Activated CD8-positive, alpha-beta memory T cell treated with anti-CD3 and anti-CD28 coated beads, Interleukin-2, amount 10 ng/mL, durations not matched to agents 7 days and 5 days (primary cell): ENCODE measurements around the gene UTP3. TPM values are rescaled to one million over a fixed set of nuclear protein-coding genes. Genes with fewer than 3 reads are reported as not detected.
A peak's percentile ranks its signal among the peaks of the same experiment; 100 is the strongest.
"Not testable (repeated sequence)": the region's sequence is repeated elsewhere in the genome, so short reads cannot be mapped to it uniquely, and the experiment has no call there.

Experiments used
- ATAC-seq: fragments of 150-1000 bp; cut with Tn5 transposase; one replicate; pipeline ENCODE4 v1.10.0; 2021; ENCODE audit warnings: moderate library complexity
- CTCF ChIA-PET: fragments of 350-600 bp; sonication (Branson Sonifier 250); formaldehyde crosslinking; loops from one replicate; lab custom pipeline; 2021; ENCODE audit warnings: antibody characterized with exemption; lab: Charles Lee
- DNase-seq: peaks from one replicate; pipeline ENCODE4 v3.0.0-alpha.2; 2020
- H3K27ac Mint-ChIP-seq: one replicate; pipeline ENCODE4 v1.8.0; 2021; ENCODE audit warnings: mild to moderate bottlenecking, mixed read lengths
- H3K27me3 Mint-ChIP-seq: one replicate; pipeline ENCODE4 v1.8.0; 2021; ENCODE audit warnings: mixed read lengths
- H3K36me3 Mint-ChIP-seq: one replicate; pipeline ENCODE4 v1.8.0; 2021; ENCODE audit warnings: mild to moderate bottlenecking, mixed read lengths
- H3K4me1 Mint-ChIP-seq: one replicate; pipeline ENCODE4 v1.8.0; 2021; ENCODE audit warnings: mixed read lengths
- H3K4me3 Mint-ChIP-seq: one replicate; pipeline ENCODE4 v1.8.0; 2021; ENCODE audit warnings: mild to moderate bottlenecking, moderate library complexity, mixed read lengths
- H3K9me3 Mint-ChIP-seq: one replicate; pipeline ENCODE4 v1.8.0; 2022; ENCODE audit warnings: low read depth, mixed read lengths
- total RNA-seq, 2 experiments: library from RNA; stranded (reverse); gene quantifications; one replicate each; pipeline ENCODE4 v1.2.3, GENCODE V29; 2021

UTP3 gene
- total RNA-seq, 2 experiments from 2014 or later = 28.0 to 33.6 TPM

DNA sequence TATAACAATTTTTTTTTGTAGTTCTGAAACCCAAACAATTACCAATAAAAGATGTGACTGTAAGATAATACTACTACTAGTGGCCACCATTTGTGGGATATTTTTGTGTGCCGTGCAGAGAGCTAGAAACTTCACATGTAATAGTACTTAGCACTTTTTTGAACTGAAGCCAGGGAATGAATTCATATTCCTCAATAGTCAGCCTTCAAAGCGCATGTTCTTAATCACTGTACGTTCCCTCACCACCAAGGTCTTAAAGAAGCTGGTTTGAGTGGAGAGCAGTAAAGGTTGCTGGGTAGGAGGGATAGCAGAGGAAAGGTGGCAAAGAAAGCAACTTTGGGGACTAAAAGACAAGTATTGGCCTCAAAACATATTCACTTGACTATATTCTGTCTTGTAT is 23.8 kb downstream of the UTP3 start:
- DNase-seq = no peak
- Mint-ChIP-seq H3K27ac (no peak overlapping the region), H3K4me3 (no peak overlapping the region), H3K27me3 (no peaks in the 10 kb centered on the region), H3K36me3 (no peaks in the 10 kb centered on the region), H3K4me1 (peaks cover 32% of the 10 kb centered on the region), H3K9me3 (no peaks in the 10 kb centered on the region)
- CTCF ChIA-PET = interaction anchor here (1.9 kb wide), 1 partner anchor 22 kb away, joined by 5 read pairs; no protein-coding TSS in a partner anchor
- ATAC-seq = no peak

DNA sequence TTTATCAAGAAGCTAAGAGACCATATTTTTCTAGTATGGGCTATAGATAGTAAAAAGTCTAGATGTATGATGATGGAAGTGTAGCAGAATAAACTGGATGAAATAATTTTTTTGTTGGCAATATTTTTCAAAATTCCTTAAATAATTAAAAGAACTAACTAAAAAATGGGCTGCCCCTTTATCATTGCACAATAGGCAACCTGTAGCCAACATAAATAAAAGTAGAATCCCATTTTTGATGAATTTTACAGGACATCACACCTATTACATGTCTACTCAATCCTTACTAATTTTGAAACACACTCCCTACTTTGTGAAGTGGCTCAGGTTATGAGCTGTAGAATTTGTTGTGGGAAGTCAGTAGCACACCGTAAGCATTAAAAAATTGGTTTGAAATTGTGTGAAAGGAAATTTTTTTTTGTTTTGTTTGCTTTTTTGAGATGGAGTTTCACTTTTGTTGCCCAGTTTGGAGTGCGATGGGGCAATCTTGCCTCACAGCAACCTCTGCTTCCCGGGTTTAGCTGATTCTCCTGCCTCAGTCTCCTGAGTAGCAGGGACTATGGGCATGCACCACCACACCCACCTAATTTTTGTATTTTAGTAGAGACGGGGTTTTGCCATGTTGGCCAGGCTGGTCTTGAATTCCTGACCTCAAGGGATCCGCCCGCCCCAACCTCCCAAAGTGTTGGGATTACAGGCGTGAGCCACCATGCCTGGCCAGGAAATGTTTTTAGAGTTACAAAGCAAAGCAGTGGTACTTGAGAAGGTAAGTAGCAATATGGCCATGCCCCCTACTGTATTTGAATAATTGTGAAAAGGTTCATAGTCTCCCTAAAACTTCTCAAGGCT is 24.5 kb downstream of the UTP3 start:
- CTCF ChIA-PET = interaction anchor here (1.9 kb wide), 1 partner anchor 22 kb away, joined by 5 read pairs; no protein-coding TSS in a partner anchor
- H3K4me1 Mint-ChIP-seq = peaks cover 32% of the 10 kb centered on the region
- H3K36me3 Mint-ChIP-seq = no peaks in the 10 kb centered on the region
- no peaks in the 10 kb centered on the region for H3K9me3 Mint-ChIP-seq
- H3K27ac Mint-ChIP-seq = no peak overlapping the region
- no peaks in the 10 kb centered on the region for H3K27me3 Mint-ChIP-seq
- ATAC-seq (no peak), DNase-seq (no peak)
- H3K4me3 Mint-ChIP-seq = no peak overlapping the region

DNA sequence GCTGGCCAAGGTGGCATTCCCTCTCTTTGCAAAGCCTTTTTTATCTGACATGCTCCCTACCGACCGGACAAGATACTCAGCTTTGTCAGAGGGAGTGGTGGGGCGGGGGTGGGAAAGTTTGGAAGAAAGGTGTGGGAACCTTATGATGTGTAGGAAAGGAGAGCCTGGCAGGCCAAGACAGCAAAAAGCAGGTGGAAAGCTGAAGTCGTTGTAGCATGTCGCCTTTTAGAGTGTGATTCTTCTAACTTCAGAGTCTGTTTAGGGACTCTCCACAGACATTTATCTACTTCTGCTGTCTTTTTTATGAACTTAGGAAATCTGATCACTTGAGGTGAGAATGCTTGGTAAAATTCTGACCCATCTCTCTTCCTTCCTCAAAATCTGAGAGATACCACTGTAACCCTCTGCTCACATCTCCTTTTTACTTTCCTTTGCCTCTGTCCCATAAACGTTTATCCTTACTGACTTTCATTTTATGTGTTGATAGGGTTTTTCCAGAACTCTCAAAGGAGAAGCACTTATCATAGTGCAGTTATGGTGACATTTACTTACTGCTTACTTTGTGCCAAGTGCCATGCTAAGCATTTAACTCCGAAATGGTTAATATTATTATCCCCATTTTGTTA is 25.2 kb downstream of the UTP3 start:
- H3K27ac Mint-ChIP-seq = no peak overlapping the region
- H3K4me1 Mint-ChIP-seq = peaks cover 32% of the 10 kb centered on the region
- DNase-seq (no peak), ATAC-seq (no peak)
- CTCF ChIA-PET = interaction anchor here (1.9 kb wide), 1 partner anchor 21 kb away, joined by 5 read pairs; no protein-coding TSS in a partner anchor
- H3K9me3 Mint-ChIP-seq = no peaks in the 10 kb centered on the region
- H3K36me3 Mint-ChIP-seq = no peaks in the 10 kb centered on the region
- no peaks in the 10 kb centered on the region for H3K27me3 Mint-ChIP-seq
- H3K4me3 Mint-ChIP-seq = no peak overlapping the region

DNA sequence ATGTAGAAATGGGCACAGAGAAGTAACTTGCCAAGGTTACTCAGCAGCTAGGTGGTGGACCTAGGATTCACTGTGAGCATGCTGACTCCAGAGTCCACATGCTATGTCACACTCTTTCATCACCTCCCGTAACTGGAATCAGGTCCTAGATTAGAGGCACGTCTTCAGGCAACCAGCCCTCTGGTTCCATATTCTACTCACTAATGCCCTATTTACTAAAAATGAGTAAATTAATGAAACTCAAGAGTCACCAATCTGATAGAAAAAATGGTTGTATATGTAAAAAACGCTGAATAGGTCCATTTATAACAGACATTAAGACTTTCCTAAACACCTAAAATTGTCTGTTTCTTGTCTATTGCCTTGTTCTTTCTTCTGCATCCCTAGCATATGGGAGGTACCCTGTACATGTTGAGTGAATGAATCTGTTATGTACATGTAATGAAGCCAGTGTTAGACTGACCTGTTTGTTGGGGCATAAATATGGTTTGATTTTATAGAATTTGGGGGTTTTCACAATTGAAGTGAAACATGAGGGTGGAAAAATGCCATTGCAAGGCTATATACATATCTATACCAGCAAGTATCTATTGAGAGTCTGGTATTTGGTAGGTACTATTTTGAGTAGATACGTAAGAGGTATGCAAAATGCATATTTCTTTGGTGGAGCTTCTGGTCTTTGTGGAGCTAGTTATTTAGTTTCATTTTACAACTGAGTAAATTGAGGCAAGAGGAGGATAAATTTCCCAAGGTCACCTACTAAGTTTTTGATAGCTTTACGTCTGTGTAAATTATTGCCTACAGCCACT is 26.0 kb downstream of the UTP3 start:
- no peak overlapping the region for H3K4me3 Mint-ChIP-seq
- CTCF ChIA-PET = interaction anchor here (1.8 kb wide), 1 partner anchor 8 kb away, joined by 5 read pairs; no protein-coding TSS in a partner anchor
- H3K9me3 Mint-ChIP-seq = no peaks in the 10 kb centered on the region
- H3K27ac Mint-ChIP-seq = no peak overlapping the region
- no peak for DNase-seq
- no peaks in the 10 kb centered on the region for H3K36me3 Mint-ChIP-seq
- no peaks in the 10 kb centered on the region for H3K27me3 Mint-ChIP-seq
- ATAC-seq = no peak
- peaks cover 32% of the 10 kb centered on the region for H3K4me1 Mint-ChIP-seq

DNA sequence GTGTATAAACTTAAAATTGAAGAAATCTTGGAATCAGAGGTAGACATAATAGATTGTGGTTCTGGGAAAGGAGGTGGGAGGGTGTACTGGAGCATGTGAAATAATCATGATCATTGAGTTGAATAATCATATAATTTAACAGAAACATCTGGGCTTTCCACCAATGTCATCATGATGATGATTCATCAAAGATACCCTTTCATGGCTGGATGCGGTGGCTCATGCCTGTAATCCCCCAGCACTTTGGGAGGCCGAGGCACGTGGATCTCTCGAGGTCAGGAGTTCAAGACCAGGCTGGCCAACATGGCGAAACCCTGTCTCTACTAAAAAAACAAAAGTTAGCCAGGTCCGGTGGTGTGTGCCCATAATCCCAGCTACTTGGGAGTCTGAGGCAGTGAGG is 26.8 kb downstream of the UTP3 start:
- Mint-ChIP-seq H3K27ac (no peak overlapping the region), H3K27me3 (no peaks in the 10 kb centered on the region), H3K4me3 (no peak overlapping the region), H3K4me1 (peaks cover 31% of the 10 kb centered on the region), H3K9me3 (no peaks in the 10 kb centered on the region), H3K36me3 (no peaks in the 10 kb centered on the region)
- CTCF ChIA-PET = interaction anchor here (1.8 kb wide), 1 partner anchor 9 kb away, joined by 5 read pairs; no protein-coding TSS in a partner anchor
- DNase-seq (no peak), ATAC-seq (no peak)

DNA sequence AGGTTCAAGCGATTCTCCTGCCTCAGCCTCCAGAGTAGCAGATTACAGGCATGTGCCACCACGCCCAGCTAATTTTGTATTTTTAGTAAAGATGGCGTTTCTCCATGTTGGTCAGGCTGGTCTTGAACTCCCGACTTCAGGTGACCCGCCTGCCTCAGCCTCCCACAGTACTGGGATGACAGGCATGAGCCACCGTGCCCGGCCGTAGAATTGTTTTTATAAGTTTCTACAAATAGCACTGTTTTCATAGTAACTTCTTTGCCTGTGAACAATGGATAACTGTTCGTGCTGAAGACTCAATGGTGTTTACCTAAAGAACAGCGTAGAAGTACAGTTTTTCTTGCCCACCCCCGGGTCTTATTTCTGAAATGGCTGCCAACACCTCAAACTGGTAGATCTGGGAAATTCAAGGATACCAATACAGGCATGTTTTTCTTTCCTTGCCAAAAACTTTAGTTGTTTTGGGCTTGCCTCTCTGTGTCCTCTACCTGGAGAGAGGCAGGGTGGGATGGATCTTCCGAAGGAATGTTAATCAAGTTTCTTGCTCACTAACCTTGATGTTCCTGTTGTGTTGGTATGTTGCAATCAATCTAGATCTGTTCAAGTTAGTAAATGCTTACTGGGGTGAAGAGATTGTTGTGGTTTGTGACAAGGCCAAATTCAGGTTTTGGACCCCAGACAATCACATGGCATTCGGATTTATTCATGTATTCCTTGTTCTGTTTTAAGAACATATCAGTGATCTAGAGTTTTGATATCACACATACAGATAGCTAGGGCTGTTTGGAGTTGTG is 30.7 kb downstream of the UTP3 start:
- H3K27me3 Mint-ChIP-seq = no peaks in the 10 kb centered on the region
- H3K4me3 Mint-ChIP-seq = no peak overlapping the region
- no peak overlapping the region for H3K27ac Mint-ChIP-seq
- peaks cover 21% of the 10 kb centered on the region for H3K4me1 Mint-ChIP-seq
- CTCF ChIA-PET = no interaction called here
- no peaks in the 10 kb centered on the region for H3K36me3 Mint-ChIP-seq
- H3K9me3 Mint-ChIP-seq = no peaks in the 10 kb centered on the region
- DNase-seq (no peak), ATAC-seq (no peak)

DNA sequence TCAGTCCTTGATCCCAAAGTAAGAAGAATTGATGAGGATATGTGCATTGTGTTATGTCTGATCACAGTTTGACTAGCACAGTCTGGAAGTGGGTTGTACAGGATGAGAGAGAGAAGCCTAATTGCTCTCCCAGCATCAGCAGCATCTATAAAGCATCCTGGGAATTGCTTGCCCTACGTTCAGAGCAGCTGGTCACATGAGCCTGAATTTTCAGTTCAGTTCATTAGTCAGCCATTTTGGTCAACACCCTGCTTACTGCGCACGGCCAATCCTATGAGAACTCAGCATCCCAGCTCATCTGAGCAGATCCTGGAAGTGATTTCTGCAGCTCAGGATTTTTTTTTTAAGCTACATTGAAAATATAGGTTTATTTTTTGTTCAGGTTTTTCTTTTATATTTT is 33.4 kb downstream of the UTP3 start, which contains the start of gene RUFY3:
Gene RUFY3, plus strand, starts transcription at position 218 of the 400 bp plus-strand sequence. CDS start 610 bp downstream, outside the sequence.
- H3K36me3 Mint-ChIP-seq = no peaks in the 10 kb centered on the region
- CTCF ChIA-PET = interaction anchor here (0.9 to 5.1 kb wide), 4 partner anchors 13 to 132 kb away, joined by 3 to 24 read pairs (median 5); no protein-coding TSS in a partner anchor
- H3K9me3 Mint-ChIP-seq = no peaks in the 10 kb centered on the region
- DNase-seq = no peak
- H3K27me3 Mint-ChIP-seq = no peaks in the 10 kb centered on the region
- ATAC-seq = no peak
- H3K4me1 Mint-ChIP-seq = peaks cover 16% of the 10 kb centered on the region
- peak within 1 kb of the TSS; percentile 7 for H3K27ac Mint-ChIP-seq
- peak within 1 kb of the TSS; percentile 7 for H3K4me3 Mint-ChIP-seq

DNA sequence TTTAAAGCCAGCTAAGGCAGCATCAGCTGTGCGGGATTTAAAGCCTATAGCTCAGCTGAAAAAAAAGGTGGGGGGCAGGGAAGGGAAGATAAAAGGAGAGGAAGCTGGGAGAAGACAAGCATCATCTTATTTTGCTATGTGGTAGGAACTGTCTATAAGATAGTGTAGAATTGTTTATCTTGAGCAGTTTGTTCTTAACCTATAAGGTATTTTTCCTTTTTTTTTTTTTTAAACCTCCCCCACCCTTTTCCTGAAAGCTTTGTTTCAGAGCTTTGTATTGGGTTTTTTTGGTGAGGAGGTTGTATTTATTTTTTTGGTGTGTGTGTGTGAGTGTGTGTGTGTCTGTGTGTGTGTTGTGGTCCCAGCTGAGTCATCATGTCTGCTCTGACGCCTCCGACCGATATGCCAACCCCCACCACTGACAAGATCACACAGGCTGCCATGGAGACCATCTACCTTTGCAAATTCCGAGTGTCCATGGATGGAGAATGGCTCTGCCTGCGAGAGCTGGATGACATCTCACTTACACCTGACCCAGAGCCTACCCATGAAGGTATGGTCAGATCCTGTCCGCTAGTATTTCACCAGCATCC is 34.0 kb downstream of the UTP3 start:
- Mint-ChIP-seq H3K4me3 (peak overlapping the region; percentile 7), H3K27ac (peak overlapping the region; percentile 7), H3K27me3 (no peaks in the 10 kb centered on the region), H3K9me3 (no peaks in the 10 kb centered on the region), H3K36me3 (no peaks in the 10 kb centered on the region), H3K4me1 (peaks cover 16% of the 10 kb centered on the region)
- CTCF ChIA-PET = interaction anchor here (0.9 to 5.1 kb wide), 4 partner anchors 13 to 18 kb away, joined by 3 to 24 read pairs (median 5); no protein-coding TSS in a partner anchor
- ATAC-seq (peak; percentile 75), DNase-seq (peak; percentile 62)

DNA sequence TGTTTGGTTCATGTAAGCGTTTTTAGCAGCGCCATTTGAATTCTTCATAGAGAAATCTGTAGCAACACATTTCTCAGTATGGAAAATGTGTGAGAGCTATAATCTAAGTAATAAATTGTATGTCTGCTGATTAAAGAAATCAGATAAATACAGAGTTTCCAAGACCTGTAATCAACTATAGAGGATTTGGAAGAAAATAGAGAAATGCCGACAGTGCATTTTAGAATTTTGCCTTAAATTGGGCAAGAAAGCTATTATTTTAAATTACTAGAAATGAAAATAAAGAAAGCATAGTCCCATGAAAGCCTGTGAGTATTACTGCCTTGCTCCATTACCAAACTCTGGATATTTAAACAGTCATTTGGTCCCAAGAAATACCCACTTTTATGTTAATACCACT is 36.1 kb downstream of the UTP3 start:
- no peaks in the 10 kb centered on the region for H3K9me3 Mint-ChIP-seq
- H3K4me1 Mint-ChIP-seq = peaks cover 16% of the 10 kb centered on the region
- CTCF ChIA-PET = interaction anchor here (1.5 to 5.1 kb wide), 2 partner anchors 11 to 14 kb away, joined by 4 to 24 read pairs; no protein-coding TSS in a partner anchor
- H3K27me3 Mint-ChIP-seq = no peaks in the 10 kb centered on the region
- no peak overlapping the region for H3K4me3 Mint-ChIP-seq
- H3K36me3 Mint-ChIP-seq = no peaks in the 10 kb centered on the region
- H3K27ac Mint-ChIP-seq = no peak overlapping the region
- ATAC-seq (no peak), DNase-seq (no peak)

DNA sequence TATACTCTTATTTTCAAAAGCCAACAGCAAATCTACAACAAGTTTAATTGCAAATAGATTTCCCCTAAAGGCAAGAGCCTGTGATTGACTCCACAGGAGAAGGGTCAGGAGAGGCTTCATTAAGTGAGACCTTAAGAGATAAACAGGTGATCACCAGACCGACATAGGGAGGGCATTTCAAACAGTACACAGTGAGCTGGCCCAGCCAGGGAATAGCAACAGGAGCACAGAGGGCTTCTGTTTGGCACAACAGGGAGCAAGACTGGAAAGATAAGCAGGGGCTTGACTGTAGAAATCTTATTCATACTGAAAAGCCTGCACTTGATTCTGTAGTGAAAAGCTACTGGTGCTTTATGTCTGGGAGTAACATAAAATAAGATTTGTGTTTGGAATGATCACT is 37.3 kb downstream of the UTP3 start:
- Mint-ChIP-seq H3K4me1 (peaks cover 16% of the 10 kb centered on the region), H3K27ac (no peak overlapping the region), H3K27me3 (no peaks in the 10 kb centered on the region), H3K9me3 (no peaks in the 10 kb centered on the region), H3K36me3 (no peaks in the 10 kb centered on the region), H3K4me3 (no peak overlapping the region)
- ATAC-seq = no peak
- no peak for DNase-seq
- CTCF ChIA-PET = interaction anchor here (5.1 kb wide), 1 partner anchor 9 kb away, joined by 24 read pairs; no protein-coding TSS in a partner anchor

DNA sequence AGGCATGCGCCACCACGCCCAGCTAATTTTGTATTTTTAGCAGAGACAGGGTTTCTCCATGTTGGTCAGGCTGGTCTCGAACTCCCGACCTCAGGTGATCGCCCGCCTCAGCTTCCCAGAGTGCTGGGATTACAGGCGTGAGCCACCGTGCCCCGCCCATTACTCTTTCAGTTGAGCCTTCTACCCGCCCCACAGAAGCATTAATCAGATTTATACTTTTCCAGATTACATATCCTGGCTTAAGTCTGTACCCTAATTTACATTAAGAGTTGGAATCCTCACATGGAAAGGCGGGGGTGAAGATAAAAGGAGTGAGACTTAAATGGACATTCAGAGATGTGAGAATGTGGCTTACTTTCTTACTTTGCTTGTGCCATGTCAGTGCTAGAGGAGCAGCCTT is 38.2 kb downstream of the UTP3 start:
- not testable (repeated sequence) for H3K36me3 Mint-ChIP-seq, ATAC-seq, H3K27me3 Mint-ChIP-seq, DNase-seq, H3K9me3 Mint-ChIP-seq, H3K27ac Mint-ChIP-seq, H3K4me3 Mint-ChIP-seq
- CTCF ChIA-PET = interaction anchor here (5.1 kb wide), 1 partner anchor 9 kb away, joined by 24 read pairs; no protein-coding TSS in a partner anchor
- peaks cover 16% of the 10 kb centered on the region for H3K4me1 Mint-ChIP-seq

DNA sequence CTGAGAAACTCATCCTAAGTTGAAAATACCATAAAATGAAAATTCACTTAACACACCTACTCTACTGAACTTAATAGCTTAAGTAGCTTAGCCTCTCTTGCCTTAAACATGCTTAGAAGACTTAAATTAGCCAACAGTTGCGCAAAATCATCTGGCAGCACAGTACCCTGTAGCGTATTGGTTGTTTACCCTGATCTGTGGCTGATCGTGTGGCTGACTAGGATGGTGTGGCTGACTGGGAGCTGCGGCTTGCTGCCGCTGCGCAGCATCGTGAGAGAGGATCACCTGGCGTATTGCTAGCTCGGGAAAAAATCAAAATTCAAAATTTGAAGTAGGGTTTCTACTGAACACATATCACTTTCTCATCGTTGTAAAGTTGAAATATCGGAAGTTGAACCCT is 39.8 kb downstream of the UTP3 start:
- ATAC-seq = no peak
- Mint-ChIP-seq H3K27ac (no peak overlapping the region), H3K4me1 (peaks cover 3% of the 10 kb centered on the region), H3K4me3 (no peak overlapping the region), H3K27me3 (no peaks in the 10 kb centered on the region), H3K9me3 (no peaks in the 10 kb centered on the region), H3K36me3 (no peaks in the 10 kb centered on the region)
- DNase-seq = no peak
- CTCF ChIA-PET = interaction anchor here (2.1 kb wide), 1 partner anchor 9 kb away, joined by 10 read pairs; no protein-coding TSS in a partner anchor
